HepG2 (cell line): Measurements from ENCODE around the gene C9orf78.

Source experiments
- CBFB ChIP-seq: sonication (generic); formaldehyde crosslinking; IDR thresholded peaks from 2 replicates; pipeline ENCODE4 v1.4.0; 2020; ENCODE audit warnings: missing genetic modification reagents
- KLF9 ChIP-seq: IDR thresholded peaks from 2 replicates; pipeline ENCODE4 v1.6.1; 2016; ENCODE audit warnings: low read depth
- MZF1 ChIP-seq: sonication (generic); formaldehyde crosslinking; IDR thresholded peaks from 2 replicates; pipeline ENCODE4 v1.8.1; 2023; ENCODE audit warnings: mild to moderate bottlenecking, missing genetic modification reagents, borderline replicate concordance
- POLR2A ChIP-seq, 2 experiments: IDR thresholded peaks; 2 replicates each; pipeline ENCODE4 v1.6.1; 2011; ENCODE audit warnings: low read depth in 2 of 2, low read length in 2 of 2, mild to moderate bottlenecking in 1 of 2, moderate library complexity in 1 of 2; ENCODE audit not compliant: insufficient read depth in 1 of 2
- POLR2AphosphoS5 ChIP-seq: IDR thresholded peaks from 2 replicates; pipeline ENCODE4 v1.6.1; 2012; ENCODE audit warnings: low read depth, low read length
- ZNF138 ChIP-seq: sonication (generic); formaldehyde crosslinking; IDR thresholded peaks from 2 replicates; pipeline ENCODE4 v1.5.0; 2020; ENCODE audit warnings: mild to moderate bottlenecking, low read depth, missing genetic modification reagents
- TF ChIP-seq, protein P1 (sequence below): fragments of 450-650 bp; IDR thresholded peaks from 2 replicates; pipeline ENCODE4 v1.6.1; 2017
- TF ChIP-seq, protein P2 (sequence below): sonication (generic); formaldehyde crosslinking; IDR thresholded peaks from 2 replicates; pipeline ENCODE4 v1.5.0; 2020; ENCODE audit warnings: mild to moderate bottlenecking, missing genetic modification reagents, moderate library complexity
- TF ChIP-seq, protein P3 (sequence below): fragments of 450-650 bp; IDR thresholded peaks from 2 replicates; pipeline ENCODE4 v1.6.1; 2017; ENCODE audit warnings: mild to moderate bottlenecking
- TF ChIP-seq, protein P4 (sequence below): sonication (generic); formaldehyde crosslinking; IDR thresholded peaks from 2 replicates; pipeline ENCODE4 v1.5.0; 2020; ENCODE audit warnings: missing genetic modification reagents
- TF ChIP-seq, protein P5 (sequence below), 2 experiments: sonication (generic) in 1 of 2; formaldehyde crosslinking in 1 of 2; IDR thresholded peaks; 2 replicates each; pipeline versions ENCODE4 v1.5.1 to v1.6.1; 2011 to 2020; ENCODE audit warnings: borderline replicate concordance in 1 of 2, low read depth in 1 of 2, low read length in 1 of 2, mild to moderate bottlenecking in 1 of 2, missing genetic modification reagents in 1 of 2, moderate library complexity in 1 of 2
- TF ChIP-seq, protein P6 (sequence below): sonication (generic); formaldehyde crosslinking; IDR thresholded peaks from 2 replicates; pipeline ENCODE4 v1.9.0; 2021; ENCODE audit warnings: missing genetic modification reagents, borderline replicate concordance

DNA sequence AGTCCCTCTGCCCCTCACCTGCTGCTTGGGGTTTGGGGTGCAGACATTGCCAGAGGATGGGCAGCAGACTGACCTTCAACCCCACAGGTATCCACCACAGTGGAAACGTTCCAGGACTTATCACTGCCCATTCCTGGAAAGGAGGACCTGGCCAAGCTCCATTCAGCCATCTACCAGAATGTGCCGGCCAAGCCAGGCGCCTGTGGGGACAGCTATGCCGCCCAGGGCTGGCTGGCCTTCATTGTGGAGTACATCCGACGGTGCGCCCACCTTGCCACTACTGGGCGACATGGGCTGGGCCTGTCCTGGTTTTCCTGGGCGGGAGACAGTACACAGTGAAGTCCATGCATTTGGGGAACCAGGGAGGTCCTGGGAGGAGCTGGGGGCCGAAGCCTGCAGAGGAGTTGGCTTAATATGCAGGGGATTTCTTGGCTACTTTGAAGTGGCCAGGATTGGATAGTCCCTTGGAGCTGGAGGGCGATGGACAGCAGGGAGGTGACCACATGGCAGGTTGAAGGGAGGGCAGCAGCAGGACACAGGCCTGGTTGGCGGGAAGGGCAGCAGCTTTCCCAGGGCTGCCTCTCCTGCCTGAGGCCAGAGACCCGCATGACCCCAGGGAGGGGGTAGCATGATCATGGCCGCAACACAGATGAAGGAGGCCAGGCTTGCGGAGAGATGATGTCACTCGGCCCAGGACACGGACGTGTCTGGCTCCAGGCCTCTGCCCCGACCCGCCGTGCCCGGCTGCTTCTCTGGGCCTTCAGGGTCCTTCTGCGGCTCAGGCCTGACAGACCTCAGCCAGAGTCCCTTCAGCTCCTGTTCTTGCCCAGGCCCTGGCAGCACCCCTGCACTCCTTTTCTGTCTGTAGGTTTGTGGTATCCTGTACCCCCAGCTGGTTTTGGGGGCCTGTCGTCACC is 34.8 kb upstream of the C9orf78 start:
- TF ChIP-seq ZNF138 (CRISPR knock-in tag) (no peak), CBFB (CRISPR knock-in tag) (no peak), POLR2AphosphoS5 (no peak), POLR2A (IDR thresholded peaks at IDR 0.05; ENCODE audit: insufficient read depth in 1 of 2, low read depth in 2 of 2, low read length in 2 of 2) (no peak), KLF9 (CRISPR knock-in tag) (no peak), MZF1 (CRISPR knock-in tag) (no peak)
- TF ChIP-seq, protein P1, sequence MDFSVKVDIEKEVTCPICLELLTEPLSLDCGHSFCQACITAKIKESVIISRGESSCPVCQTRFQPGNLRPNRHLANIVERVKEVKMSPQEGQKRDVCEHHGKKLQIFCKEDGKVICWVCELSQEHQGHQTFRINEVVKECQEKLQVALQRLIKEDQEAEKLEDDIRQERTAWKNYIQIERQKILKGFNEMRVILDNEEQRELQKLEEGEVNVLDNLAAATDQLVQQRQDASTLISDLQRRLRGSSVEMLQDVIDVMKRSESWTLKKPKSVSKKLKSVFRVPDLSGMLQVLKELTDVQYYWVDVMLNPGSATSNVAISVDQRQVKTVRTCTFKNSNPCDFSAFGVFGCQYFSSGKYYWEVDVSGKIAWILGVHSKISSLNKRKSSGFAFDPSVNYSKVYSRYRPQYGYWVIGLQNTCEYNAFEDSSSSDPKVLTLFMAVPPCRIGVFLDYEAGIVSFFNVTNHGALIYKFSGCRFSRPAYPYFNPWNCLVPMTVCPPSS: no peak
- TF ChIP-seq, protein P2, sequence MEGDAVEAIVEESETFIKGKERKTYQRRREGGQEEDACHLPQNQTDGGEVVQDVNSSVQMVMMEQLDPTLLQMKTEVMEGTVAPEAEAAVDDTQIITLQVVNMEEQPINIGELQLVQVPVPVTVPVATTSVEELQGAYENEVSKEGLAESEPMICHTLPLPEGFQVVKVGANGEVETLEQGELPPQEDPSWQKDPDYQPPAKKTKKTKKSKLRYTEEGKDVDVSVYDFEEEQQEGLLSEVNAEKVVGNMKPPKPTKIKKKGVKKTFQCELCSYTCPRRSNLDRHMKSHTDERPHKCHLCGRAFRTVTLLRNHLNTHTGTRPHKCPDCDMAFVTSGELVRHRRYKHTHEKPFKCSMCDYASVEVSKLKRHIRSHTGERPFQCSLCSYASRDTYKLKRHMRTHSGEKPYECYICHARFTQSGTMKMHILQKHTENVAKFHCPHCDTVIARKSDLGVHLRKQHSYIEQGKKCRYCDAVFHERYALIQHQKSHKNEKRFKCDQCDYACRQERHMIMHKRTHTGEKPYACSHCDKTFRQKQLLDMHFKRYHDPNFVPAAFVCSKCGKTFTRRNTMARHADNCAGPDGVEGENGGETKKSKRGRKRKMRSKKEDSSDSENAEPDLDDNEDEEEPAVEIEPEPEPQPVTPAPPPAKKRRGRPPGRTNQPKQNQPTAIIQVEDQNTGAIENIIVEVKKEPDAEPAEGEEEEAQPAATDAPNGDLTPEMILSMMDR (CRISPR knock-in tag): no peak
- TF ChIP-seq, protein P3, sequence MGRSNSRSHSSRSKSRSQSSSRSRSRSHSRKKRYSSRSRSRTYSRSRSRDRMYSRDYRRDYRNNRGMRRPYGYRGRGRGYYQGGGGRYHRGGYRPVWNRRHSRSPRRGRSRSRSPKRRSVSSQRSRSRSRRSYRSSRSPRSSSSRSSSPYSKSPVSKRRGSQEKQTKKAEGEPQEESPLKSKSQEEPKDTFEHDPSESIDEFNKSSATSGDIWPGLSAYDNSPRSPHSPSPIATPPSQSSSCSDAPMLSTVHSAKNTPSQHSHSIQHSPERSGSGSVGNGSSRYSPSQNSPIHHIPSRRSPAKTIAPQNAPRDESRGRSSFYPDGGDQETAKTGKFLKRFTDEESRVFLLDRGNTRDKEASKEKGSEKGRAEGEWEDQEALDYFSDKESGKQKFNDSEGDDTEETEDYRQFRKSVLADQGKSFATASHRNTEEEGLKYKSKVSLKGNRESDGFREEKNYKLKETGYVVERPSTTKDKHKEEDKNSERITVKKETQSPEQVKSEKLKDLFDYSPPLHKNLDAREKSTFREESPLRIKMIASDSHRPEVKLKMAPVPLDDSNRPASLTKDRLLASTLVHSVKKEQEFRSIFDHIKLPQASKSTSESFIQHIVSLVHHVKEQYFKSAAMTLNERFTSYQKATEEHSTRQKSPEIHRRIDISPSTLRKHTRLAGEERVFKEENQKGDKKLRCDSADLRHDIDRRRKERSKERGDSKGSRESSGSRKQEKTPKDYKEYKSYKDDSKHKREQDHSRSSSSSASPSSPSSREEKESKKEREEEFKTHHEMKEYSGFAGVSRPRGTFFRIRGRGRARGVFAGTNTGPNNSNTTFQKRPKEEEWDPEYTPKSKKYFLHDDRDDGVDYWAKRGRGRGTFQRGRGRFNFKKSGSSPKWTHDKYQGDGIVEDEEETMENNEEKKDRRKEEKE: no peak
- TF ChIP-seq, protein P4, sequence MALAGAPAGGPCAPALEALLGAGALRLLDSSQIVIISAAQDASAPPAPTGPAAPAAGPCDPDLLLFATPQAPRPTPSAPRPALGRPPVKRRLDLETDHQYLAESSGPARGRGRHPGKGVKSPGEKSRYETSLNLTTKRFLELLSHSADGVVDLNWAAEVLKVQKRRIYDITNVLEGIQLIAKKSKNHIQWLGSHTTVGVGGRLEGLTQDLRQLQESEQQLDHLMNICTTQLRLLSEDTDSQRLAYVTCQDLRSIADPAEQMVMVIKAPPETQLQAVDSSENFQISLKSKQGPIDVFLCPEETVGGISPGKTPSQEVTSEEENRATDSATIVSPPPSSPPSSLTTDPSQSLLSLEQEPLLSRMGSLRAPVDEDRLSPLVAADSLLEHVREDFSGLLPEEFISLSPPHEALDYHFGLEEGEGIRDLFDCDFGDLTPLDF: no peak
- TF ChIP-seq, protein P5, sequence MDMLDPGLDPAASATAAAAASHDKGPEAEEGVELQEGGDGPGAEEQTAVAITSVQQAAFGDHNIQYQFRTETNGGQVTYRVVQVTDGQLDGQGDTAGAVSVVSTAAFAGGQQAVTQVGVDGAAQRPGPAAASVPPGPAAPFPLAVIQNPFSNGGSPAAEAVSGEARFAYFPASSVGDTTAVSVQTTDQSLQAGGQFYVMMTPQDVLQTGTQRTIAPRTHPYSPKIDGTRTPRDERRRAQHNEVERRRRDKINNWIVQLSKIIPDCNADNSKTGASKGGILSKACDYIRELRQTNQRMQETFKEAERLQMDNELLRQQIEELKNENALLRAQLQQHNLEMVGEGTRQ (IDR thresholded peaks at IDR 0.05; ENCODE audit: low read depth, low read length): no peak
- TF ChIP-seq, protein P5 (CRISPR knock-in tag; IDR thresholded peaks at IDR 0.05; ENCODE audit: borderline replicate concordance): no peak
- TF ChIP-seq, protein P6, sequence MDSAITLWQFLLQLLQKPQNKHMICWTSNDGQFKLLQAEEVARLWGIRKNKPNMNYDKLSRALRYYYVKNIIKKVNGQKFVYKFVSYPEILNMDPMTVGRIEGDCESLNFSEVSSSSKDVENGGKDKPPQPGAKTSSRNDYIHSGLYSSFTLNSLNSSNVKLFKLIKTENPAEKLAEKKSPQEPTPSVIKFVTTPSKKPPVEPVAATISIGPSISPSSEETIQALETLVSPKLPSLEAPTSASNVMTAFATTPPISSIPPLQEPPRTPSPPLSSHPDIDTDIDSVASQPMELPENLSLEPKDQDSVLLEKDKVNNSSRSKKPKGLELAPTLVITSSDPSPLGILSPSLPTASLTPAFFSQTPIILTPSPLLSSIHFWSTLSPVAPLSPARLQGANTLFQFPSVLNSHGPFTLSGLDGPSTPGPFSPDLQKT (CRISPR knock-in tag): no peak
